HG02870 (cell line): Measurements from ENCODE around the gene CACNA2D4.

Experiments used
- ATAC-seq: cut with Tn5 transposase; IDR thresholded peaks from one replicate; pipeline ENCODE4 v1.9.1; 2021; ENCODE audit warnings: mild to moderate bottlenecking, moderate library complexity; ENCODE audit not compliant: unreplicated experiment

The CACNA2D4 gene

DNA sequence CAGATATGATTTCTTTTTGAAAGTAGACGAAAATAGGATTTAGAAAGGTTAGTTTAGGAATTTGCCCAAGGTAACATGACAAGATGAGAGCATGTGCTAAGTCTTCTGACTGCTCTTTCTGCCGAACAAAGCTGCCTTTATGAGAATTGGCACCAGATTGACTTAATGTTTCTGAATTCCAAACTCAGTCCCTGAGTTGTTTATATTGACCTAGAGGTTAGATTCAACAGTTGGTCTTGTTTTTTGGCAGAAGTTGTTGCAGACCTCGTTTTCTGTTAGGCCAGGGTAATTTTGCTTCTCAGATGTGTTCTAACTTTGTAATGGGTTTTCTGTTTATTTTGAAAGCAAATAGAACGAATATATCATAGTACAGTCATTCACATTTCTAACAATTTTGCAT, 159.6 kb downstream of the CACNA2D4 start:
- no peak for ATAC-seq

DNA sequence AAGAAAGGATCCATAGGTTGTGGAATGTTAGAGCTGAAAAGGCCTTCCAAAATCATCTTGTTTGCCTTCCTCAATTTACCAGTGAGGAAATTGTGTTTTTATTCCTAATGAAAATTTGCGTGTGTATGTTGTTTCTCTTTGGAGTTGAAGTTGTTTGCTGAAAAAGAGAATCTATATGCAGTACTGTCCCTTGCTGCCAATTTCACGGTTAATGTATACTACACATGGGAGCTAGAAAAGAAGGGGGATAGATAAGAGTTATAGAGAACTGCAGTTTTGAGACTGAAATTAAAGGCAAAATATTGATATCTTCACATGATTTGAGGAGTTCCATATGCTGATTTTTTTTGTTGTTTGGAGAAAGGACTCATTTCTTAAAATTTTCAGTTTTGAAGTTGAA, 160.1 kb downstream of the CACNA2D4 start:
- ATAC-seq: no peak

- no peak for ATAC-seq
Observed at GRCh38 chr12:1750300-1750699, 168.2 kb downstream of the CACNA2D4 start.

DNA sequence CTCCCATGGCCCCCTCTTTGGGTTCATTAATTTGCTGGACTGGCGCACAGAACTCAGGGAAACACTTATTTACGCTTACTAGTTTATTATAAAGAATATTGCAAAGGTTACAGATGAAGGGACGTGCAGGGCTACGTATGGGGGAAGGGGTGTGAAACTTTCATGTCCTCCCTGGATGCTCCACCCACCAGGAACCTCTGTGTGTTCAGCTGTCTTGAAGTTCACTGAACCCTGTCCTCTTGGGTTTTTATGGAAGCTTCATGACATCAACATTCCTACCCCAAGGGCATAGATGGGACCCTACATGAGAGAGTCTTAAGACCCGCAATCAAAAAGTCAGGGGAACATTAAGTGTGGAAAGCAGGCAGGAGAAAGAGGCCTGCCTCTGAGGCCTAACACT, 169.4 kb downstream of the CACNA2D4 start:
- ATAC-seq: no peak

DNA sequence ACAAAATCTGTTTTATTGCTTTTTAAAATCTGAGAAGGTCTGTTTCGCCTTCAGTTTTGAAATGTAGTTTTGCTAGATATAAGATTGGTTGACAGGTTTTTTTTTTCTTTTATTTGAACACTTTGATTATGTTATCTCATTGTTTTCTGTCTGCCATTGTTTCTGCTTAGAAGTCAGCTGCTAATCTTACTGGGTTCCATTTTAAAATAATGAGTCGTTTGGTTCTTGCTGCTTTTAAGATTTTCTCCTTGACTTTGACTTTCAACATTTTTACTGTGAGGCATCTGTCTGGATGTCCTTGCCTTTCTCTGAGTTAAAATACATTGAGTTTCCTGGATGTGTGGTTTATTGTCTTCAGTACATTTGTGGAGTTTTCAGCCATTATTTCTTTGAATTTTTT, 170.8 kb downstream of the CACNA2D4 start:
- no peak for ATAC-seq

GRCh38 chr12:1744932-1745331, 173.5 kb downstream of the CACNA2D4 start:
- ATAC-seq: no peak
